NCI-H510A treated with DMSO at 0.1 percent for 48 hours (cell line): ENCODE measurements around the gene SMAD9.

Experiments
- DNase-seq: peaks from one replicate; lab custom pipeline; 2025; lab: John Stamatoyannopoulos, UW

Gene SMAD9

GRCh38 chr13:36862722-36863121 lies 57.3 kb downstream of the SMAD9 start:
- DNase-seq, result no peak

GRCh38 chr13:36862002-36862685 lies 57.9 kb downstream of the SMAD9 start:
- DNase-seq, result no peak

GRCh38 chr13:36859259-36859658 lies 60.8 kb downstream of the SMAD9 start:
- no peak for DNase-seq

- DNase-seq, result peak; percentile 80
These were observed 61.7 kb downstream of the SMAD9 start for GRCh38 chr13:36858290-36858689.

GRCh38 chr13:36857253-36857652 lies 62.8 kb downstream of the SMAD9 start:
- no peak for DNase-seq

- no peak for DNase-seq
These were observed 69.1 kb downstream of the SMAD9 start for GRCh38 chr13:36850790-36851438.

GRCh38 chr13:36848199-36848982 lies 71.6 kb downstream of the SMAD9 start:
- peak; percentile 74 for DNase-seq

GRCh38 chr13:36847606-36848005 lies 72.4 kb downstream of the SMAD9 start:
- DNase-seq, result no peak

- no peak for DNase-seq
These were observed 78.6 kb downstream of the SMAD9 start for GRCh38 chr13:36841391-36841790.

GRCh38 chr13:36840718-36841250 lies 79.3 kb downstream of the SMAD9 start:
- no peak for DNase-seq

GRCh38 chr13:36839981-36840380 lies 80.1 kb downstream of the SMAD9 start:
- no peak for DNase-seq

- DNase-seq, result no peak
These were observed 80.8 kb downstream of the SMAD9 start for GRCh38 chr13:36839281-36839680.

GRCh38 chr13:36837354-36838092 lies 82.5 kb downstream of the SMAD9 start:
- DNase-seq, result no peak

GRCh38 chr13:36834299-36834698 lies 85.7 kb downstream of the SMAD9 start:
- DNase-seq, result no peak

- no peak for DNase-seq
These were observed 88.7 kb downstream of the SMAD9 start for GRCh38 chr13:36831291-36831690.

- DNase-seq, result no peak
These were observed 90.3 kb downstream of the SMAD9 start for GRCh38 chr13:36829753-36830152.

- DNase-seq, result no peak
These were observed 97.3 kb downstream of the SMAD9 start for GRCh38 chr13:36822785-36823184.

- no peak for DNase-seq
These were observed 99.8 kb downstream of the SMAD9 start for GRCh38 chr13:36820222-36820621.

- DNase-seq, result peak; percentile 11
These were observed 100.3 kb downstream of the SMAD9 start for GRCh38 chr13:36819739-36820090.

- peak; percentile 84 for DNase-seq
These were observed 101.0 kb downstream of the SMAD9 start, which contains the start of gene RFXAP for GRCh38 chr13:36818804-36819738. Gene RFXAP (plus strand): TSS chr13:36819222. CDS start chr13:36819358, 136 bp downstream.
